Stimulated activated CD4-positive, alpha-beta T cell treated with anti-CD3 and anti-CD28 coated beads, TNF-alpha, amount 100 ng/mL, for 24 hours (primary cell): Measurements from ENCODE around the gene ELP5.
"Not testable (repeated sequence)": the region's sequence is repeated elsewhere in the genome, so short reads cannot be mapped to it uniquely, and the experiment has no call there.

Source experiments
- DNase-seq, 3 experiments: peaks; one replicate each; pipeline ENCODE4 v3.0.0-alpha.2; 2020; ENCODE audit warnings: low read depth in 3 of 3

The ELP5 gene

GRCh38 chr17:7236808-7237207 is 15.2 kb upstream of the ELP5 start:
- no peak for DNase-seq

GRCh38 chr17:7237266-7237760 is 14.7 kb upstream of the ELP5 start:
- no peak for DNase-seq

GRCh38 chr17:7237761-7238419 is 14.1 kb upstream of the ELP5 start:
- DNase-seq, result peak; percentile 69 to 87 (median 77)

- no peak for DNase-seq
Observed at GRCh38 chr17:7238420-7239090, 13.5 kb upstream of the ELP5 start.

- DNase-seq, result peak; percentile 94 to 97 (median 96)
Observed at GRCh38 chr17:7239091-7240027, 12.7 kb upstream of the ELP5 start, which contains the start of gene PHF23. PHF23 (minus strand) TSS chr17:7239457; CDS start chr17:7239279, 178 bp downstream.

- no peak for DNase-seq
Observed at GRCh38 chr17:7240375-7240774, 11.6 kb upstream of the ELP5 start.

GRCh38 chr17:7241090-7241733 is 10.8 kb upstream of the ELP5 start:
- no peak for DNase-seq

- DNase-seq, result peak; percentile 87 to 91 (median 89)
Observed at GRCh38 chr17:7241783-7242716, 10.0 kb upstream of the ELP5 start, which contains the start of gene GABARAP. GABARAP (minus strand) TSS chr17:7242449; CDS start chr17:7242330, 119 bp downstream.

GRCh38 chr17:7242717-7243452 is 9.1 kb upstream of the ELP5 start:
- DNase-seq, result peak; percentile 81 to 91 (median 88)

- DNase-seq, result no peak
Observed at GRCh38 chr17:7243453-7243729, 8.6 kb upstream of the ELP5 start.

- not testable (repeated sequence) for DNase-seq
Observed at GRCh38 chr17:7243838-7244237, 8.2 kb upstream of the ELP5 start.

GRCh38 chr17:7246779-7247178 is 5.2 kb upstream of the ELP5 start:
- no peak for DNase-seq

- DNase-seq, result no peak
Observed at GRCh38 chr17:7248796-7249195, 3.2 kb upstream of the ELP5 start.

GRCh38 chr17:7249214-7249613 is 2.8 kb upstream of the ELP5 start:
- DNase-seq, result no peak

- no peak for DNase-seq
Observed at GRCh38 chr17:7249830-7250229, 2.2 kb upstream of the ELP5 start.

GRCh38 chr17:7250695-7251627 is 1.1 kb upstream of the ELP5 start:
- DNase-seq, result no peak

- peak; percentile 96 to 99 (median 98) for DNase-seq
Observed at GRCh38 chr17:7251661-7252175, 297 bp upstream of the ELP5 start, which contains the start of gene CTDNEP1. CTDNEP1 (minus strand) TSS chr17:7251734; CDS start chr17:7251296, 438 bp downstream.

- no peak for DNase-seq
Observed at GRCh38 chr17:7253082-7253481, 1.1 kb downstream of the ELP5 start.
